ENCODE results near the gene UBE2Q2. TPM values are rescaled to one million over a fixed set of nuclear protein-coding genes. Genes with fewer than 3 reads are reported as not detected.

UBE2Q2 gene
- total RNA-seq, 1 donor from 2014 or later: 40.9 TPM

DNA sequence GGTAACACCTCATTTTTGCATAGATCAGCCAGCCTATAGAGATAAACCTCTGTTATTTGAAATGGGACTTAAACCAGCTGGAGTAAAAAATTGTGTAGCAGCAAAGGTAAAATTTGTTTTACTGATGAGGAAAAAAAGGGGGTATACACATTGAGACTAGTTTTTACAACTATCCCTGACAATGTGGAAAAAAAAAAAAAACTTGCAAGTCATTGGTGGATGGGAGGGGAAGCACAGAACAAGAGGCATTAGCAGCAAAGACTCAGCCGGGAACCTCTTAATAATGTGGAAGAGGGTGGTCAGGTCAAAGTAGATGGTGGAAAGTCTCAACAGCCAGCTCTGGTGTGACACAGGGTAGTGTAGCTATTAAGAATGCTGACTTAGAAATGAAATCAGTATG lies 74.9 kb downstream of the UBE2Q2 start:
- H3K4me1 Mint-ChIP-seq (ENCODE audit: low read depth): peaks cover 28% of the 10 kb centered on the region
- peak overlapping the region; percentile 7 for H3K27ac Mint-ChIP-seq
- H3K36me3 Mint-ChIP-seq (ENCODE audit: insufficient read depth): peaks cover 27% of the 10 kb centered on the region
- no peak for TF ChIP-seq CTCF (IDR thresholded peaks at IDR 0.05; ENCODE audit: unreplicated experiment)
- DNase-seq (ENCODE audit: low spot score, unreplicated experiment): no peak
- no peaks in the 10 kb centered on the region for H3K27me3 Mint-ChIP-seq
- no peaks in the 10 kb centered on the region for H3K9me3 Mint-ChIP-seq (ENCODE audit: low read depth)
- no peak overlapping the region for H3K4me3 Mint-ChIP-seq (ENCODE audit: low read depth)

DNA sequence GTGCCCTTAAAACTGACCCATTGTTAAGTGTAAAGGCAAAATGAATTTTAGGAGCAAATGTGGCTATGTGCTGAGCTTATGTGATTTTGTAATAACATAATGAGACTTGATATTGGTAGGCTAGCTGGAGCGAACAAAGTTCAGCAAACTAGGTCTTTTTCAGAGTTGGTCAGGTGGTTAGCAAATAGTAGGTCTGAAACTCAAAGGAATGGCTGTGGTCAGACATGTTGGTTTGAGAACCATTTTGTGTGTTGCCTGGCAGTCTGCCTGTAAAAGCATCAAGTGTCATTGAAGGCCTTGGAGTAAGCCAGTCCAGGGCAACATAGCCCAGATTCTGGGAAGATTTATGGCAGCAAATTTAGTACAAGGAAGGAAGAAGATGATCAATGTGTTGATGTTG lies 76.8 kb downstream of the UBE2Q2 start:
- Mint-ChIP-seq H3K9me3 (ENCODE audit: low read depth) (no peaks in the 10 kb centered on the region), H3K36me3 (ENCODE audit: insufficient read depth) (peaks cover 22% of the 10 kb centered on the region), H3K27ac (no peak overlapping the region), H3K4me1 (ENCODE audit: low read depth) (peaks cover 36% of the 10 kb centered on the region), H3K4me3 (ENCODE audit: low read depth) (no peak overlapping the region), H3K27me3 (no peaks in the 10 kb centered on the region)
- TF ChIP-seq CTCF (IDR thresholded peaks at IDR 0.05; ENCODE audit: unreplicated experiment): no peak
- no peak for DNase-seq (ENCODE audit: low spot score, unreplicated experiment)

- Mint-ChIP-seq H3K36me3 (ENCODE audit: insufficient read depth) (peaks cover 25% of the 10 kb centered on the region), H3K27me3 (no peaks in the 10 kb centered on the region), H3K4me1 (ENCODE audit: low read depth) (peaks cover 34% of the 10 kb centered on the region), H3K4me3 (ENCODE audit: low read depth) (no peak overlapping the region), H3K27ac (no peak overlapping the region), H3K9me3 (ENCODE audit: low read depth) (no peaks in the 10 kb centered on the region)
- TF ChIP-seq CTCF (IDR thresholded peaks at IDR 0.05; ENCODE audit: unreplicated experiment): peak; percentile 60
- no peak for DNase-seq (ENCODE audit: low spot score, unreplicated experiment)
These were observed 78.8 kb downstream of the UBE2Q2 start for GRCh38 chr15:75921732-75922703.

- Mint-ChIP-seq H3K27me3 (no peaks in the 10 kb centered on the region), H3K36me3 (ENCODE audit: insufficient read depth) (peaks cover 16% of the 10 kb centered on the region), H3K4me3 (ENCODE audit: low read depth) (no peak overlapping the region), H3K9me3 (ENCODE audit: low read depth) (no peaks in the 10 kb centered on the region), H3K4me1 (ENCODE audit: low read depth) (peaks cover 18% of the 10 kb centered on the region), H3K27ac (no peak overlapping the region)
- DNase-seq (ENCODE audit: low spot score, unreplicated experiment): no peak
- no peak for TF ChIP-seq CTCF (IDR thresholded peaks at IDR 0.05; ENCODE audit: unreplicated experiment)
These were observed 80.5 kb downstream of the UBE2Q2 start for GRCh38 chr15:75923756-75924155.

GRCh38 chr15:75924576-75924975 lies 81.3 kb downstream of the UBE2Q2 start:
- no peak overlapping the region for H3K27ac Mint-ChIP-seq
- TF ChIP-seq CTCF (IDR thresholded peaks at IDR 0.05; ENCODE audit: unreplicated experiment): no peak

More at GRCh38 chr15:75924576-75924975, 81.3 kb downstream of the UBE2Q2 start:
- peaks cover 14% of the 10 kb centered on the region for H3K36me3 Mint-ChIP-seq (ENCODE audit: insufficient read depth)
- H3K27me3 Mint-ChIP-seq: no peaks in the 10 kb centered on the region
- H3K4me3 Mint-ChIP-seq (ENCODE audit: low read depth): no peak overlapping the region
- DNase-seq (ENCODE audit: low spot score, unreplicated experiment): no peak
- peaks cover 18% of the 10 kb centered on the region for H3K4me1 Mint-ChIP-seq (ENCODE audit: low read depth)
- H3K9me3 Mint-ChIP-seq (ENCODE audit: low read depth): no peaks in the 10 kb centered on the region
